HT1080 (cell line): ENCODE measurements around the gene SORCS2. TPM values are rescaled to one million over a fixed set of nuclear protein-coding genes. Genes with fewer than 3 reads are reported as not detected.

Experiments used
- DNase-seq: peaks from one replicate; pipeline ENCODE4 v3.0.0-alpha.2; 2015; ENCODE audit warnings: low read depth
- total RNA-seq: library from RNA; depleted of rRNA; stranded (reverse); fragments of >200 nt; shearing (Covaris generic); gene quantifications from 2 replicates; pipeline ENCODE4 v1.2.3, GENCODE V29; 2014

The SORCS2 gene
- total RNA-seq, 1 experiment from 2014 or later, result 5.4 TPM

GRCh38 chr4:7516096-7516772 lies 323.9 kb downstream of the SORCS2 start:
- DNase-seq, result no peak

GRCh38 chr4:7516773-7517144 lies 324.4 kb downstream of the SORCS2 start:
- DNase-seq, result no peak

GRCh38 chr4:7518871-7519637 lies 326.7 kb downstream of the SORCS2 start:
- DNase-seq, result no peak

GRCh38 chr4:7519638-7520376 lies 327.5 kb downstream of the SORCS2 start:
- DNase-seq, result no peak

GRCh38 chr4:7521666-7522065 lies 329.3 kb downstream of the SORCS2 start:
- DNase-seq, result no peak

- DNase-seq, result no peak
Measured at GRCh38 chr4:7522452-7523220, 330.3 kb downstream of the SORCS2 start.

GRCh38 chr4:7523526-7523925 lies 331.2 kb downstream of the SORCS2 start:
- no peak for DNase-seq

GRCh38 chr4:7524064-7524682 lies 331.8 kb downstream of the SORCS2 start:
- DNase-seq, result no peak

- DNase-seq, result no peak
Measured at GRCh38 chr4:7524843-7525242, 332.5 kb downstream of the SORCS2 start.

- no peak for DNase-seq
Measured at GRCh38 chr4:7526491-7526890, 334.2 kb downstream of the SORCS2 start.

GRCh38 chr4:7526929-7527535 lies 334.7 kb downstream of the SORCS2 start:
- DNase-seq, result no peak

GRCh38 chr4:7529368-7530080 lies 337.2 kb downstream of the SORCS2 start:
- no peak for DNase-seq

- DNase-seq, result no peak
Measured at GRCh38 chr4:7530082-7530481, 337.7 kb downstream of the SORCS2 start.

GRCh38 chr4:7530932-7531639 lies 338.7 kb downstream of the SORCS2 start:
- DNase-seq, result no peak

GRCh38 chr4:7531640-7531994 lies 339.3 kb downstream of the SORCS2 start:
- no peak for DNase-seq

GRCh38 chr4:7532043-7532442 lies 339.7 kb downstream of the SORCS2 start:
- DNase-seq, result no peak

- DNase-seq, result no peak
Measured at GRCh38 chr4:7533267-7533666, 340.9 kb downstream of the SORCS2 start.

- no peak for DNase-seq
Measured at GRCh38 chr4:7535094-7535493, 342.8 kb downstream of the SORCS2 start.

- DNase-seq, result no peak
Measured at GRCh38 chr4:7535619-7536018, 343.3 kb downstream of the SORCS2 start.
